GM13977 (cell line): ENCODE results near the gene KCP.
A peak's percentile ranks its signal among the peaks of the same experiment; 100 is the strongest.

Experiments used
- DNase-seq: peaks from one replicate; pipeline ENCODE4 v3.0.0; 2012; ENCODE audit warnings: low spot score
- in situ Hi-C: fragments of 300-500 bp; cut with MboI; formaldehyde crosslinking; loops from one replicate; pipeline ENCODE4 v1.12.0; 2022; ENCODE audit warnings: low sequenced_read_pairs, low pct_unique_long_range_greater_than_20kb, mixed read lengths, inconsistent platforms; ENCODE audit not compliant: unreplicated experiment
- TF ChIP-seq, protein P1 (sequence below): IDR thresholded peaks from 2 replicates; pipeline ENCODE4 v1.5.1; 2012; ENCODE audit warnings: mild to moderate bottlenecking, control low read depth; ENCODE audit not compliant: insufficient read depth; ENCODE audit errors: extremely low read depth, missing control alignments

Gene KCP

DNA sequence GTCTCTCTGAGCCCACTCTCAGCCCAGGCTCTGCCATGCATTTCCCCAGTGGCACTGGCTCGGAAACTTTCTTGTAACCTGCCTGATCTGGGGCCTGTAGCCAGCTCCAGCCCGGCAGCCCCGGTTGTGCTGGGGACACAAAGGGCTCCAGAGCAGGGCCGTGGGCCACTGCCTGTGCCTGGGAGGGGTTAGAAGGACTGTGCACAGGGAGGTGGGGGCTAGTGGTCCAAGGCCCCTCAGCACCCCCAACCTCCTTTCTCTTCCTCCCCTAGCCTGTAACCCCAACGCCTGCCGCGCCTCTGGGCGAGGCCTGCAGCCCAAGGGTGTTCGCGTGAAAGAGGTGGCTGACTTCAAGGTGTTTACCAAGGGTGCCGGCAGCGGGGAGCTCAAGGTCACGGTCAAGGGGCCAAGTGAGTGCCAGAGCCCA lies 70.7 kb downstream of the KCP start:
- in situ Hi-C loops, result no loop called here
- TF ChIP-seq, protein P1, sequence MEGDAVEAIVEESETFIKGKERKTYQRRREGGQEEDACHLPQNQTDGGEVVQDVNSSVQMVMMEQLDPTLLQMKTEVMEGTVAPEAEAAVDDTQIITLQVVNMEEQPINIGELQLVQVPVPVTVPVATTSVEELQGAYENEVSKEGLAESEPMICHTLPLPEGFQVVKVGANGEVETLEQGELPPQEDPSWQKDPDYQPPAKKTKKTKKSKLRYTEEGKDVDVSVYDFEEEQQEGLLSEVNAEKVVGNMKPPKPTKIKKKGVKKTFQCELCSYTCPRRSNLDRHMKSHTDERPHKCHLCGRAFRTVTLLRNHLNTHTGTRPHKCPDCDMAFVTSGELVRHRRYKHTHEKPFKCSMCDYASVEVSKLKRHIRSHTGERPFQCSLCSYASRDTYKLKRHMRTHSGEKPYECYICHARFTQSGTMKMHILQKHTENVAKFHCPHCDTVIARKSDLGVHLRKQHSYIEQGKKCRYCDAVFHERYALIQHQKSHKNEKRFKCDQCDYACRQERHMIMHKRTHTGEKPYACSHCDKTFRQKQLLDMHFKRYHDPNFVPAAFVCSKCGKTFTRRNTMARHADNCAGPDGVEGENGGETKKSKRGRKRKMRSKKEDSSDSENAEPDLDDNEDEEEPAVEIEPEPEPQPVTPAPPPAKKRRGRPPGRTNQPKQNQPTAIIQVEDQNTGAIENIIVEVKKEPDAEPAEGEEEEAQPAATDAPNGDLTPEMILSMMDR, result no peak
- peak; percentile 22 for DNase-seq

DNA sequence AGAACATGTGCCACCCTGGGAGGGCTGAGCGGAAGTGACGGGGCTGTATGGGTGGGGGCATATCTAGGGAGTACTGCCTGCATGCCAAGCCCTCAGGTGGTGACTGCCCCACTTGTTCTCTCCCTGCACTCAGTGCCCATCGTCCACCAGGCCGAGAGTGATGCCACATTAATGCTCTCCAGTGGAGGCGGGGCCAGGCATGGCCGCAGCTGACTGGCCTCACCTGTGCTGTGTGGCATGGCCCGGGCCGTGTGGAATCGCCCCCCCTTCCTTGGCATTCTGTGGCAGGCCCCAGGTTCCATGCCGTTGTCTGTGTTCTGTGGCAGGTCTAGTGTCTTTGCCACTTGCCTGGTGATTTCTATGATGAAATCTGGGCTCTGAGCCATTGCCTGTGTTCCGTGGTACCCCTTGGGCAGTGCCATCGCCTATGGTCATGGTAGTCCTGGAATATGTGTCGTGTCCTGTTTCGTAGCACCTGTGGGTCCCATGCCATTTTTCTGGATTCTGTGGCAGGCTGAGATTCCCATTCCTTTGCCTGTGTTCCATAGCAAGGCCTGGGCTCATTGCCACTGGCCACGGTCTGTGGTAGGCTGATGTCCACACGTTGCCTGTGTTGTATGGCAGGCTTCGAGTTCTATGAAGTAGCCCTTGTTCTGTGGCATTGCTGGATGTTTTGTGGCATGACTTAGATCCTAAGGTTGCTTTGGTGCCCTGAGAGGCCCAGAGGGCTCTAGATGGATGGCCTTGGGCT lies 71.4 kb downstream of the KCP start:
- DNase-seq, result peak; percentile 10
- in situ Hi-C loops, result no loop called here
- TF ChIP-seq, protein P1, result no peak

DNA sequence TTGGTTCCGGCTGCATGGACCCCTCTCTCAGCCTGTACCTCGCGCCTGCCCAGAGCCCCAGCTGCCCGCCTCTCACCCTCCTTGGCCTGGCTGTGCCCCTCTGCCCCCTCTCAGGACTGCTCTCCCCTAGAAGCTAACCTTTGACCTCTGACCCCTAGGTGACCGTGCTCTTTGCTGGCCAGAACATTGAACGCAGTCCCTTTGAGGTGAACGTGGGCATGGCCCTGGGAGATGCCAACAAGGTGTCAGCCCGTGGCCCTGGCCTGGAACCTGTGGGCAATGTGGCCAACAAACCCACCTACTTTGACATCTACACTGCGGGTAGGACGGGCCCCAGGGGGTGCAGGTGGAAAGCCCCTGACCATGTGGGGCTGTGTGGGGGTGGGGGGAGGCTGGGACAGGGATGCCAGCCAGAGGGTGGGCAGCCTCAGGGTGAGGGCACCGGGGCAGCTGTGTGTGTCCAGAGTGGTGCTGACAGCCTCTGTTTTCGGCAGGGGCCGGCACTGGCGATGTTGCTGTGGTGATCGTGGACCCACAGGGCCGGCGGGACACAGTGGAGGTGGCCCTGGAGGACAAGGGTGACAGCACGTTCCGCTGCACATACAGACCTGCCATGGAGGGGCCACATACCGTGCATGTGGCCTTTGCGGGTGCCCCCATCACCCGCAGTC lies 72.3 kb downstream of the KCP start:
- in situ Hi-C loops, result no loop called here
- peak; percentile 10 for DNase-seq
- TF ChIP-seq, protein P1, result no peak

DNA sequence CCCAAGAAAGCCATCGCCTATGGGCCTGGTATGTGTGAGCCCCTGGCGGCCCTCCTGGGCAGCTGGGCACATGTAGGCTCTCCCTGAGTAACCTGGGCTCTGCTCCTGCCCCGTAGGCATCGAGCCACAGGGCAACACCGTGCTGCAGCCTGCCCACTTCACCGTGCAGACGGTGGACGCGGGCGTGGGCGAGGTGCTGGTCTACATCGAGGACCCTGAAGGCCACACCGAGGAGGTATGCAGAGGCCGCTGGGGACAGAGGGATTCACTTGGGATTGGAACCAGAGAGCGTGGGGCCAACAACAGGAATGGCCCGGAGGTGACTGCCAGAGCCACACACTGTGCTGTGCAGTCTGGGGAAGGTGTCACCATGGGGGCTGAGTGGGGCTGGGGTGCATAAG lies 73.0 kb downstream of the KCP start:
- no peak for DNase-seq
- in situ Hi-C loops, result no loop called here
- TF ChIP-seq, protein P1, result no peak

DNA sequence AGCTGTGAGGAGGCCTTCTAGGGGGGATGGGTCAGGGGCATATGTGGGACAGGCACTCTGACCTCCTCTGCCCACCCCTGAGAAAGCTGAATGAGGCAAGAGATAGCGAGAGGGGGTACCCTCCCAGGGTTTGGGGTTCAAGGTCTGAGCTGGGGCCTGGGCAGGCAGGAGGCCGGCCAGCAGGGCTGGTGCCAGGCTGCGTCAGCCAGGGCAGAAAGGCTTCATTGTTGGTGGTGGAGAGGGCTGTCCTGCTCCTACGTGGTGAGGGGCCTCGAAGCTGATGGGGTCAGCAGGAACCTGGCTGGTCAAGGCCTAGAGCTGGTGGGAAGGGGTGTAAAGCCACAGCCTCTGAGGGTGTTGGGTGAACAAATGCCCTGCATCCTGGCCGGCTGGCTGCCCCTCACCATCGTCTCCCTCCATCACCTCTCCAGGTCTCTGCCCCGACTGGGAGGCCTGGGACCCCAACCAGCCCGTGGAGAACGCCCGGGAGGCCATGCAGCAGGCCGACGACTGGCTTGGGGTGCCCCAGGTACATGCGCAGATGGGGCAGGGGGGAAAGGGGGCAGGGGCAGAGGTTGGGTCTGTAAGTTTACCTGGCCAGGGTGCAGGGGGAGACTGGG lies 73.7 kb downstream of the KCP start:
- in situ Hi-C loops, result no loop called here
- peak; percentile 11 for DNase-seq
- TF ChIP-seq, protein P1, result no peak

DNA sequence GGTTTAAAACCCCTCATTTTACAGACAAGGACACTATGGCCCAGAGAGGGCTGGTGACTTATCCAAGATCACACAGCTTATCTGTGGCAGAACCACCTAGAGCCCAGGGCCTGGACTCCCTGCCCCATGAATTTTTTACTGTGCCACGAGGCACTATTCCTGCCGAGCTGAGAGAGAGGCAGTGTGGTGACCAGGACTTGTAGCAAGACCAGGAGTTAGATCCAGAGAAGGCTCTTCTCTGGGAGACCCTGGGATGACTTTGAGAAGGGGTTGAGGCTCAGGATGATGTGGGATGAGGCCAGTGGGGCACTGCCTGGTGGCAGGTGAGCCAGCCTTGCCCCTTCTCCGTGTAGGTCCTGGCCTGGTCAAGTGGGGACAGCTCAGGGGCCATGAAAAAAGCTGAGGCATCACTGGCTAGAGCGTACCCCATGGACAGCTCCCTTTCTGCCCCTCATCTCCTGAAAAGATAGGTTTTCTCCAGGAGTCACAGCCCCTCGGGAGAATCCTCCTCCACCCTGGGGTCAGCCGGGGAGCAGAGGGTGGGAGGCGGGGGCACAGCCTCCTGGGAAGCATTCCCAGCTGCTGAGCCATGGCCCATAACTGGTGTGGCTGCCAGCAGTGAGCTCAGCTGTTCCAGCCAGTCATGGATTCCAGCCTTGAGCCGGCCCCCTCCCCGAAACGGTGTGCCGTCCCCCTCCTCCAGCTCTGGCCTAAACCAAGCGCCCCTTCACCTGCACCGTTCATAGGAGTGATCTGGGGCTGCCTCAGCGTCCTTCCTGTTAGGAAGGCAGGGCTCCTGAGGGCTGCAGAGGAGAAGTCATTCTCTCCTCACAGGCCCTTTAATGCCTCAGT lies 74.5 kb downstream of the KCP start:
- in situ Hi-C loops, result no loop called here
- DNase-seq, result peak; percentile 9
- TF ChIP-seq, protein P1, result no peak
